ENCODE measurements around the gene NHSL2.

- TF ChIP-seq CTCF (conservative IDR thresholded peaks at IDR 0.05; ENCODE audit: low read depth, low read length): no peak
- TF ChIP-seq EZH2 (IDR thresholded peaks at IDR 0.05; ENCODE audit: low read length, unreplicated experiment): no peak
Measured at GRCh38 chrX:72030431-72030830, 119.8 kb downstream of the NHSL2 start.
